RKO (cell line): ENCODE results near the gene NHSL2.

Experiments
- DNase-seq: peaks from one replicate; pipeline ENCODE4 v3.0.0-alpha.2; 2016; ENCODE audit warnings: low spot score

Gene NHSL2

GRCh38 chrX:71991164-71991563, 80.5 kb downstream of the NHSL2 start:
- no peak for DNase-seq

GRCh38 chrX:71992711-71993110, 82.1 kb downstream of the NHSL2 start:
- DNase-seq: no peak

GRCh38 chrX:71993371-71993770, 82.7 kb downstream of the NHSL2 start:
- no peak for DNase-seq

GRCh38 chrX:71994601-71995000, 84.0 kb downstream of the NHSL2 start:
- DNase-seq: no peak

GRCh38 chrX:71995122-71995521, 84.5 kb downstream of the NHSL2 start:
- DNase-seq: no peak

GRCh38 chrX:71996136-71996535, 85.5 kb downstream of the NHSL2 start:
- no peak for DNase-seq

GRCh38 chrX:71996826-71997225, 86.2 kb downstream of the NHSL2 start:
- DNase-seq: no peak

- no peak for DNase-seq
These were observed 86.7 kb downstream of the NHSL2 start for GRCh38 chrX:71997320-71997719.

- DNase-seq: peak; percentile 53
These were observed 88.3 kb downstream of the NHSL2 start for GRCh38 chrX:71998836-71999509.

- DNase-seq: no peak
These were observed 88.9 kb downstream of the NHSL2 start for GRCh38 chrX:71999535-71999934.

GRCh38 chrX:72001471-72001870, 90.8 kb downstream of the NHSL2 start:
- no peak for DNase-seq

- DNase-seq: no peak
These were observed 91.3 kb downstream of the NHSL2 start for GRCh38 chrX:72001906-72002305.

GRCh38 chrX:72002875-72003274, 92.2 kb downstream of the NHSL2 start:
- DNase-seq: no peak

- DNase-seq: no peak
These were observed 93.4 kb downstream of the NHSL2 start for GRCh38 chrX:72003811-72004750.

GRCh38 chrX:72005046-72005445, 94.4 kb downstream of the NHSL2 start:
- no peak for DNase-seq

GRCh38 chrX:72006461-72006860, 95.8 kb downstream of the NHSL2 start:
- DNase-seq: no peak

GRCh38 chrX:72009731-72010130, 99.1 kb downstream of the NHSL2 start:
- no peak for DNase-seq

GRCh38 chrX:72011734-72012133, 101.1 kb downstream of the NHSL2 start:
- no peak for DNase-seq

- DNase-seq: no peak
These were observed 104.7 kb downstream of the NHSL2 start for GRCh38 chrX:72015383-72015782.

GRCh38 chrX:72016881-72017783, 106.5 kb downstream of the NHSL2 start:
- DNase-seq: no peak

- DNase-seq: peak; percentile 86
These were observed 107.8 kb downstream of the NHSL2 start for GRCh38 chrX:72018277-72019112.
